GM12875 (cell line): ENCODE results near the gene TULP4.

Source experiments
- H3K4me3 ChIP-seq: one replicate; pipeline ENCODE4 v1.5.1; 2011; ENCODE audit warnings: low read depth, low read length, control low read depth
- CTCF ChIP-seq: IDR thresholded peaks from 2 replicates; pipeline ENCODE4 v1.5.1; 2011; ENCODE audit warnings: low read depth, mild to moderate bottlenecking, control low read depth, inconsistent platforms, low read length, moderate library complexity, borderline replicate concordance; ENCODE audit not compliant: insufficient read depth

The TULP4 gene, protein sequence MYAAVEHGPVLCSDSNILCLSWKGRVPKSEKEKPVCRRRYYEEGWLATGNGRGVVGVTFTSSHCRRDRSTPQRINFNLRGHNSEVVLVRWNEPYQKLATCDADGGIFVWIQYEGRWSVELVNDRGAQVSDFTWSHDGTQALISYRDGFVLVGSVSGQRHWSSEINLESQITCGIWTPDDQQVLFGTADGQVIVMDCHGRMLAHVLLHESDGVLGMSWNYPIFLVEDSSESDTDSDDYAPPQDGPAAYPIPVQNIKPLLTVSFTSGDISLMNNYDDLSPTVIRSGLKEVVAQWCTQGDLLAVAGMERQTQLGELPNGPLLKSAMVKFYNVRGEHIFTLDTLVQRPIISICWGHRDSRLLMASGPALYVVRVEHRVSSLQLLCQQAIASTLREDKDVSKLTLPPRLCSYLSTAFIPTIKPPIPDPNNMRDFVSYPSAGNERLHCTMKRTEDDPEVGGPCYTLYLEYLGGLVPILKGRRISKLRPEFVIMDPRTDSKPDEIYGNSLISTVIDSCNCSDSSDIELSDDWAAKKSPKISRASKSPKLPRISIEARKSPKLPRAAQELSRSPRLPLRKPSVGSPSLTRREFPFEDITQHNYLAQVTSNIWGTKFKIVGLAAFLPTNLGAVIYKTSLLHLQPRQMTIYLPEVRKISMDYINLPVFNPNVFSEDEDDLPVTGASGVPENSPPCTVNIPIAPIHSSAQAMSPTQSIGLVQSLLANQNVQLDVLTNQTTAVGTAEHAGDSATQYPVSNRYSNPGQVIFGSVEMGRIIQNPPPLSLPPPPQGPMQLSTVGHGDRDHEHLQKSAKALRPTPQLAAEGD (N-terminal part only)

GRCh38 chr6:158312165-158312564 lies at the start of gene TULP4:
TULP4 (plus strand) TSS chr6:158312465; CDS start chr6:158314017, 1,552 bp downstream.
- no peak within 1 kb of the TSS for H3K4me3 ChIP-seq
- TF ChIP-seq CTCF: no peak

DNA sequence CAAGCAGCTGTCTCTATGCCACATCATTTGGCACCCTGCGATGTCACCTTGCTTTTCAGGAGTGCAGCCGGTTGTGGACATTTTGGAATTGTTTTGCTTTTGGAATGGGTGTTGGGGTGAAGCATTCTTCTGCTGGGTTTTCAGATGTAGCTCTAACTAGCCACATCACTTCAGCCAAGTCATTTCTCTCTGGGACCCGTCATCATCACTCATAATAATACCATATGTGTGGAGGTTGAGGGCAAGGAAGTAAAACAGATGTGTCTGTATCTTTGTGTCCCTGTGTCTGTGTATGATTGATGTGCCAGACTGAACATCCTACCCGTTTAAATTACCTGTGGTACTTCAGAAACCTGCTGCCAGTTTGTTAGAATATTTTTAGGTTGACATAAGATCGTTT lies 49.5 kb upstream of the TULP4 start:
- H3K4me3 ChIP-seq: no peak overlapping the region
- TF ChIP-seq CTCF: no peak

DNA sequence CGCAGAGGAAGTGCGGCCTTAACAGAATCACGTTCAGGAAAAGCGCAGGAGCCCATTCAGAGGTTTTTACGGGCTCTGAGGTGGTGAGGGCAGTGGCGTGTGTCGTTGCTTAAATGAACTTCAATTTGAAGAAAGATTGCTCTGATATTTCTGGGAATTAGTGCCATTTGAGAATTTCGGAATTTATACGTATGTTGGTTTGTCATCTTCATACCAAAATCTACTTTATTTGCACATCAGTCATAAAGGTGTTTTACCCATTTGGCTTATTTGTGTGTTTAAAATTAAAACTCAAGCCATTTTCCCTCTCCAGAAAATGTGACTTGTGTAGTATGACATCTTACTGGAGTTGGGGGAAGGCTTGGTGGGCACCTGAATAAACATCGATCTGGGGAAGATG lies 48.1 kb upstream of the TULP4 start:
- TF ChIP-seq CTCF: no peak
- no peak overlapping the region for H3K4me3 ChIP-seq

- no peak overlapping the region for H3K4me3 ChIP-seq
- no peak for TF ChIP-seq CTCF
Measured at GRCh38 chr6:158266131-158266530, 46.1 kb upstream of the TULP4 start.

- H3K4me3 ChIP-seq: no peak overlapping the region
- TF ChIP-seq CTCF: no peak
Measured at GRCh38 chr6:158268361-158269147, 43.7 kb upstream of the TULP4 start.

DNA sequence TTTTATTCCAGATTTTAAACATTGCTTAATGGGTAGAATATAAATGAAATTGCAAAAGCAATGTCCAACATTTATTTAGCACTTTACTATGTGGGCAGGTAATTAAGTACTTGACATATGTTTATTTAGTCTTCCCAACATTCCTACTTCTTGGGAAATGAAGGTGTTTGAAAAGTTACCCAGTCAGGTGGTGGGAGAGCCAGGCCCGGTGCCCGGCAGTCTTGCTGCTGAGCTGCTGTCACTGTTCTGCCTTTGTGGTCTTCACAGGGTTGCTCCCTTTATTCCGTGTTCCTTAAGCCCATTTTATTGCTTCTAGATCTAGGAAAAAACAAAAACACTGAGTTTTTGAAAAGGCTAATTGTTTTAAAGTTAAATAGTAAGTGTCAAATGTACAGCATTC lies 42.6 kb upstream of the TULP4 start:
- no peak for TF ChIP-seq CTCF
- H3K4me3 ChIP-seq: no peak overlapping the region
